ENCODE data around the gene PRRT2.

DNA sequence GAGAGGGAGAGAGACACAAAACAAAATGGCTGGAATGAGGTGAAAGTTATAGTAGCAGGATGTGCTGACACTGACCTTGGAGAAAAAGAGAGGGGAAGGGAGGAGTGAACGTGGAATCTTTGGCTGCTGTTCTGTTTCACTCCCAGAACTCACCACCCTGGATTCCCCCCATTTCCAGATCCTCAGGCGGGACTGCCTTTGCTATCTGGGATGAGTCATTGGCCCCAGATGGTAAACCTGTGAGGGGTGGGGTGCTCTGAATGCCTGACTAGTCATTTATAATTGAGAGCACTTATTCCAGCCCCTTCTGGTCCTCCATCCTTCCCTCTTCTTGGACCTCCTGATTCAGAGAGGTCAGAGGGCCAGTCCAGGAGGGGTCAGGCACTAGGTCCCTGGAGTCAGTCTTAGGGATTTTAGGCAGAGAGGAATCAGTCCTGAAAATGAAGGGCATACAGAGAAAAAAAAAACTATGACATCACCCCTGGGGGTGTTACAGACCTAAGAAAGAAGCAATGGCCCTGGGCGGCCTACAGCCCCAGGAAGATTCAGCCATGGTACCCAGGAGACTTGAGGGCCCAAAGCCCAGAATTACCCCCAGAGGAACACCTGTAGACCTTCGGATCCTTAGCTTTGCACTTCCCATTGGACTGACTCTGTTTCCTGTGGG, 36.1 kb upstream of the PRRT2 start:
- TF ChIP-seq, protein P1, sequence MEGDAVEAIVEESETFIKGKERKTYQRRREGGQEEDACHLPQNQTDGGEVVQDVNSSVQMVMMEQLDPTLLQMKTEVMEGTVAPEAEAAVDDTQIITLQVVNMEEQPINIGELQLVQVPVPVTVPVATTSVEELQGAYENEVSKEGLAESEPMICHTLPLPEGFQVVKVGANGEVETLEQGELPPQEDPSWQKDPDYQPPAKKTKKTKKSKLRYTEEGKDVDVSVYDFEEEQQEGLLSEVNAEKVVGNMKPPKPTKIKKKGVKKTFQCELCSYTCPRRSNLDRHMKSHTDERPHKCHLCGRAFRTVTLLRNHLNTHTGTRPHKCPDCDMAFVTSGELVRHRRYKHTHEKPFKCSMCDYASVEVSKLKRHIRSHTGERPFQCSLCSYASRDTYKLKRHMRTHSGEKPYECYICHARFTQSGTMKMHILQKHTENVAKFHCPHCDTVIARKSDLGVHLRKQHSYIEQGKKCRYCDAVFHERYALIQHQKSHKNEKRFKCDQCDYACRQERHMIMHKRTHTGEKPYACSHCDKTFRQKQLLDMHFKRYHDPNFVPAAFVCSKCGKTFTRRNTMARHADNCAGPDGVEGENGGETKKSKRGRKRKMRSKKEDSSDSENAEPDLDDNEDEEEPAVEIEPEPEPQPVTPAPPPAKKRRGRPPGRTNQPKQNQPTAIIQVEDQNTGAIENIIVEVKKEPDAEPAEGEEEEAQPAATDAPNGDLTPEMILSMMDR (IDR thresholded peaks at IDR 0.05; ENCODE audit: extremely low read depth in 1 of 2, insufficient read depth in 1 of 2, low read depth in 1 of 2, low read length in 2 of 2) = no peak
- TF ChIP-seq JUN (IDR thresholded peaks at IDR 0.05; ENCODE audit: borderline replicate concordance, insufficient read depth, insufficient read length, low read depth) (no peak), POLR2A (IDR thresholded peaks at IDR 0.05; ENCODE audit: low read depth, low read length) (no peak), EZH2 (IDR thresholded peaks at IDR 0.05; ENCODE audit: borderline replicate concordance, low read depth, low read length, severe bottlenecking) (no peak), POLR2AphosphoS5 (IDR thresholded peaks at IDR 0.05; ENCODE audit: insufficient read depth, low read depth, low read length) (no peak)
- TF ChIP-seq, protein P2, sequence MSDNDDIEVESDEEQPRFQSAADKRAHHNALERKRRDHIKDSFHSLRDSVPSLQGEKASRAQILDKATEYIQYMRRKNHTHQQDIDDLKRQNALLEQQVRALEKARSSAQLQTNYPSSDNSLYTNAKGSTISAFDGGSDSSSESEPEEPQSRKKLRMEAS (IDR thresholded peaks at IDR 0.05; ENCODE audit: insufficient read depth, insufficient read length) = no peak

All from endothelial cell of umbilical vein (primary cell).